Activated CD4-positive, alpha-beta T cell treated with anti-CD3 and anti-CD28 coated beads for 24 hours (primary cell): ENCODE measurements around the gene NPAS2.

Experiments used
- DNase-seq, 2 donors: peaks; one replicate each; pipeline ENCODE4 v3.0.0-alpha.2; 2020; ENCODE audit warnings: low read depth in 2 of 2

NPAS2 gene

DNA sequence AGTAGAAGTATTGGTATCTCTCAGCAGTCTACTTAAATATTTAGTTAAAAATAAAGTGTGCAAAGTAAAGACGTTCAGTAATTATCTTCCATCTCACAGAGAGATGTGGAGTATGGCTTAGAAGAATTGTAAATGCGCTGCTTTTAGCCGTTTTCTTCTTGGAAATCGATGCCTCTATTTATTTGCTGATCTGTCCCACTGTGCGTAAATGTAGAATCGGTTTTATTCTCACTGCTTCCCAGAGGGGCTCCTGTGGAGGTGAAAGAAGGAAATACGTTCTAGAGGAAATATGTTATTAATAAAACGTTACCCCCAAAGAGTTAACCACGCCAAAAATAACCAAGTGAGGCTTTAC lies 1.9 kb downstream of the NPAS2 start:
- DNase-seq = no peak

DNA sequence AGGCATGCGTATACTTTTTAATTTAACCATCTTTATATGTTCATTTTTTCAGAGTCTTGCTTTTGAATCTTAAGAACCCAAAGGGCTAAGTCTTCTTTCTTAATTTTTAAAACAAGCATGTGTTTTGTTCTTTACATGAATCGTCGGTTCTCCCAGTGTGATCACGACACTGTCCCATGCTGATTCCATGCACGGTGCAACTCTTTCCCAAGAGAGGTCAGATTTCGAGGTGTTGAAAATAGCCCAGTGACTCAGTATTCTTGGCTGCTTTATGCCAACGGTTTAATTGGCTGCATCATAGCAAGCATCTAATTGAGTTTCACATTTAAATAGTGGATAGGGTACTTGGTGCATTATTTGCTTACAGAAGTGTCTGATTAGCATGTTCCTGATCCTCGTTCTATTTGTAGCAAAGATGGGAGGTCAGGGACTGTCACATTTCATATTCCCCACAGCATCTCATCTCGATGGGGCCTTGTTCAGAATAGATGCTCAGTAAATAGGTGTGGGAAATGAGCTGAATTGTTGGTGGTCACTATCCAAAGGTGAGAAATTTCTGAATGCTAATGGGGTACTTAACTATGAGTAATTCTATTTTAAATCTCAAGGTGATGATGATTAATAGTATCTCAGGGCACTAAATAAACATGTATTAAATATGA lies 2.8 kb downstream of the NPAS2 start:
- no peak for DNase-seq

DNA sequence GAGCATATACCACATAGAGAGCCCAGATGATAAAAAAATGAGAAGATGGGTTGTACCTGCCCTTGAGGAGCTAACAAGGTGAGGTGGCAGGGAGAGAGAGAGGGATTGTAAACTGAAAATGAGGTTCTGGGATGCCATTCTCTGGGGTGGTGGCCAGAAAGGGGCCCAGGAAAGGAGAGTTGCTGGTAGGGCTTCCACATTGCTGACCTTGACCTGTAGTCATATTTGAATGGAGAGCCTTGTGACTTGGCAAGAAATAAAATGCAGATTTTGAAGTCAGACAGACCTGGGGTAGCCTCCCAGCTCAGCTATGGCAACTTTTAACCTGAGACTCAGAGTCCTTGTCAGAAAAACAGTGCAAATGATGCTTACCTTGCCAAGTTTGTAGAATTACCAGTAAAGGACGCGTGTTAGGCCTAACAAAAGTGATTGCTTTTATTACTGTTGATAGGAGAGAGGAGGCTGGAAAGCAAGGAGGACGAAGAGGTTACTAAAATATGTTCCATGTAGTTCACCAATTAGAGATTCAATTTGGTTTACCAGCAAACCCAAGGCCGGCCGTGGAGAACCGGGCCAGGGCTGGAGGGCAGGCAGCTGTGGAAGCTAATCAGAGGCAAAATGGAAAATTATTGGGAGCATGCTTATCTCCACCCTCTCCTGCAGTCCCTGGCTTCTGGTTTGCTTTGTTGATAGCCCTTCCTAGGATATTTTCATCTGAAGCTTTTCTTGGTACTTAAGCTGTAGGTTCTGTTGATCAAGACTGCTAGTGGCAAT lies 3.9 kb downstream of the NPAS2 start:
- no peak for DNase-seq

- no peak for DNase-seq
Measured at GRCh38 chr2:100824842-100825241, 4.9 kb downstream of the NPAS2 start.

- DNase-seq = no peak
Measured at GRCh38 chr2:100826494-100826893, 6.6 kb downstream of the NPAS2 start.

GRCh38 chr2:100831158-100831750 lies 11.3 kb downstream of the NPAS2 start:
- no peak for DNase-seq

DNA sequence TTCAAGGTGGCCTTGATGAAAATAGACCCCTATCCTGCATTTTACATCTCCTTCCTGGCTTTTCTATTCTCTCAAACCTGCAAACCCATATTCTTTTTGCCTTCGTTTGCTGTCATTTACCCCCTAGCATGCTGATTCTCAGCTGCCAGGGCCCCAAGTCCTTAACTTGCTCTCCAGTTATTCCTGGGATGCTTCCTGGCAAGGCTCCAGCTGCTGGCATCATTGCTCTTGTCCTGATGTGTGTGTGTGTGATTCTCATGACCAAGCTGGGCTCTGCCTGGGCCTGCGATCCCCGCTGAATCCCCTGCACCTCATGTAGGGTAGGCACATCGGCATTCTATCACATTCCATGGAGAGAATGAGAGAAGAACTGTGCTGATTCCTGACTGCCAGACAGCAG lies 11.9 kb downstream of the NPAS2 start:
- no peak for DNase-seq

DNA sequence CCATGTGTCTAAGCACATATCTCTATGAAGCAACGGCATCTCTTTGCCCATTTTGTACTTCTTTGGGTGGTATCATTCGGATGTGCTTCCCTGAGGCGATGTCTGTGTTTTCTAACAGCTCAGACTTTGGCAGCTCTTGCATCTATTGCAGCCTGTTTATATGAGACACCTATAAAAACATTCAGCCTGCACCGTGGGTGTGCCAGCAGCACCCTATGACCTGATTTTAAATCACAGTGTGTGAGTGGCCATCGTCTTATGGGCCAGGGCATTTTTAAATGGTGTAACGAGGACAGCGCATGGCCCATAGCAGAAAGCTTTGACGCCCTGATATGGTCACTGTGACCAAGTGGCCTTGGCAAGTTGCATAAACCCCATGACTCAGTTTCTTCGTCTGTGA lies 12.9 kb downstream of the NPAS2 start:
- DNase-seq = no peak

DNA sequence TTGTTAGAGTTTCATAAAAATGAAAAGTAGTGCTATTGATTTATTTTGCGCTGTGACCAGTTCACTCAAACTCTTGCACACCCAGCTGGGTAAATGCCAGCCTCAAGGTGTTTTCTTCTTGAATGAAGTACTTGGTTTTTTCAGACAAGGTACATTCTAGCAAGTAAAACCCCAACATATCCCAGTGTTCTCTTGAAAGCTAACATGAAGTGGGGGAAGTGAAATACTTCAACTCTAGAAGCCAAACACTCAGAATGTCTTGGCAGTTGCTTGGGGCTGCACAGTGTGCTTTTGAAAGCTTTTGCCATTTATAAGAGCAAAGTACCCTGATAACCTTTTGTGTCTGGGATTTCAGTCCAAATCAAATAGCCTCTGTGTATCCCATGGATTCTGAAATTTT lies 13.4 kb downstream of the NPAS2 start:
- no peak for DNase-seq

- DNase-seq = no peak
Measured at GRCh38 chr2:100834221-100834620, 14.3 kb downstream of the NPAS2 start.

DNA sequence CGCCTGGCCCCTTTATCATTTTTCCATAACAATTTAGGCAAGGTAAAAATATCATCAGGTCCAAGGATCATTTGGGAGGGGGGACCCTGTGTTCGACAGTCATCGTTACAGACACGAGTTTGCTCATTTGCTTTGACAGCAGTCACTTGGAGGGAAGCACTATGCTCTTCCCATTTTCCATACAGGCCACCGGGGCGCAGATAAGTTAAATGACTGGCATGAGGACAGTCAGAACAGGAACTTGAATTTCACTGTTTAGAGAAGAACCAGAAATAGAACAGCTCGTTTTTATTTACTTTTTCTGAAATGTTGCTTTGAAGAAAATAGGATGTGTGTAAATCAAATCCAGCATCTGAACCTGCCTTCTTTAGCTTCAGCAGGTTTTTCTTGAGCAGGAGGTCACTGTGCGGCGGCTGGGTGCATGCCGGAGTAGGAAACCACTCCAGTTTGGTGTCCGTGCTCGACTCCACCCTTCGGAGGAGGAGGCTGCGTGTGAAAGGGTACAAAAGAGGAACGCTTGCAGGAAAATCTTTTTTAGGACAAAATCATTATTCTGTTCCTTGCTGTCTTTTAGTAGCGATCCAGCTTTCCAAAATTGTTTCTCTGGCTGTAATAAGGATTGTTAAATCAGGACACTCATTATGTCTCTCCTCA lies 15.2 kb downstream of the NPAS2 start:
- no peak for DNase-seq

- DNase-seq = no peak
Measured at GRCh38 chr2:100840519-100840918, 20.6 kb downstream of the NPAS2 start.

GRCh38 chr2:100842241-100842922 lies 22.4 kb downstream of the NPAS2 start:
- no peak for DNase-seq

GRCh38 chr2:100844514-100844913 lies 24.6 kb downstream of the NPAS2 start:
- no peak for DNase-seq

- no peak for DNase-seq
Measured at GRCh38 chr2:100845141-100845991, 25.4 kb downstream of the NPAS2 start.

- DNase-seq = no peak
Measured at GRCh38 chr2:100846716-100847115, 26.8 kb downstream of the NPAS2 start.

DNA sequence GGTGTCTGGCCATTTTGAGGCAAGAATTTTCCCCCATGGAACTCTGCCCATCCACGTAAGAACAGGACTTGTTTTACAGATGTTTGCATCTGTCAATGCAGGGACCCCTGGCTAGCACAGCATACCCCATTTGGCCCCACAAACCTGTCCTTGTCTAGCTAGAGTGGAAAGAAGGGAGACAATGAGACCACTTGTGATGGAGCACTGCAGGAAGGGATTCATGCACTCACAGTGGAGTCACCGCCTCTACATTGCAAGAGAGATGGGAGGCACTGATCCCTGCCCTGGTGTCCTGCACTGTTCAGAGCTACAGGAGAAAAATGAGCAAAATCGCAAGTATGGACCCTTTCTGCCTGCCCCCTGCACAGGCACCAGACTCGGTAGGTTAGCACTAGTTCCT lies 32.5 kb downstream of the NPAS2 start:
- DNase-seq = no peak

DNA sequence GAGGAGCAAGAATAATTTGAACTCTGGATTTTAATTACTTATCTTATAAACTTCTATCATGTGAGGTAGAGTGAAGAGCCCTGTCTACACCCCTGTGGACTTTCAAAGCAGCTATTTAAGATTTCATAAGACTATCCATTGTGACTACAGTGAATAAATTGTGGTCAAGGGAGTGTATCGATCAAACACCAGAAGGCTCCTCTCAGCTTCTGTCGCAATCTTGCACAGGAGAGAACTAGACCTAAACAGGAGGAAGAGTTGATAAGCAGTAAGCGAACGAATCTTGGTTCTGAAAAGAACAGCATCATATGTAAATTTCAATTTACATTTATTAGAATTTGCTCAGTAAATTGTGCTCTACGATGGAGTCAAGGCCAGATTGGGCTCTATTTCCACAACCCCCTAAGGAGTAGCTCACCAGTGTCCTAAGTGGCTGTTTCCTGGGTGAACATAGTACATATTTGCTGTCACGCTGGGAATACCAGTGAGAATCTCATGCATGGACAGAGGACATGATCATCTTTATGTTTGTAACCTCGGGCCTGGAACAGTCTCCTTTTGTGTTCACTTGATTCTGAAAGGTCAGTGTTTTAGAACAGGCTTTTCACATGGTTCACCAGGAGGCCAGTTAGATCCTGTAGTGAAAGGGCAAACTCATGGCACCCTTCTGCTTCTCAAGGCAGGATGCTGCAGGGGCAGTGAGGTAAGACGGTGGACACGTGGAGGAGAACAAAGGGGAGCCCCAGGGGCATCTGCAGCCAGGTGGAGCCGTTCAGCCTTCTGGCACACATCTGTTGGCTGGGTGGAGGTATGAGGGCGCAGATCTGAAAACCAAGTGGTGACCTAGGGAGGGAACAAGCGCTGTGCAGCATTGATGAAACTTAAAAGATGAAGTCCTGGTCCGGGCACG lies 33.3 kb downstream of the NPAS2 start:
- no peak for DNase-seq

GRCh38 chr2:100853909-100854810 lies 34.2 kb downstream of the NPAS2 start:
- no peak for DNase-seq
